SK-N-MC (cell line): Measurements from ENCODE around the gene ZFR2.

ENCODE experiments used
- DNase-seq: peaks from one replicate; pipeline ENCODE4 v3.0.0-alpha.2; 2011; ENCODE audit warnings: low read depth, low spot score
- H3K27ac ChIP-seq: fragments of 200-600 bp; sonication (generic); 2 replicates; pipeline ENCODE4 v1.5.1; 2016; ENCODE audit warnings: mixed run types
- H3K36me3 ChIP-seq: fragments of 200-600 bp; sonication (generic); 2 replicates; pipeline ENCODE4 v1.6.1; 2017; ENCODE audit warnings: antibody characterized with exemption, low read length, mixed read lengths; ENCODE audit not compliant: insufficient read depth
- H3K4me3 ChIP-seq: fragments of 200-600 bp; sonication (generic); 2 replicates; pipeline ENCODE4 v1.5.1; 2016
- H3K9ac ChIP-seq: fragments of 200-600 bp; sonication (generic); 2 replicates; pipeline ENCODE4 v1.8.0; 2017; ENCODE audit warnings: mixed run types, mixed read lengths; ENCODE audit not compliant: insufficient read length
- H3K9me3 ChIP-seq: fragments of 200-600 bp; sonication (generic); 2 replicates; pipeline ENCODE4 v1.6.1; 2017; ENCODE audit warnings: low read depth, mild to moderate bottlenecking, antibody characterized with exemption, low read length, moderate library complexity, mixed read lengths
- EZH2 ChIP-seq: fragments of 200-600 bp; sonication (generic); IDR thresholded peaks from one replicate; pipeline ENCODE4 v1.6.1; 2017; ENCODE audit warnings: antibody characterized with exemption
- FOXP2 ChIP-seq: optimal IDR thresholded peaks from 2 replicates; pipeline ENCODE3; 2011; ENCODE audit warnings: mild to moderate bottlenecking, moderate library complexity; ENCODE audit not compliant: insufficient read depth; ENCODE audit errors: extremely low read length, control extremely low read depth
- POLR2AphosphoS5 ChIP-seq: IDR thresholded peaks from 2 replicates; pipeline ENCODE4 v1.6.1; 2012; ENCODE audit warnings: mild to moderate bottlenecking, low read depth, low read length, borderline replicate concordance

ZFR2 gene

GRCh38 chr19:3842948-3843347 lies 25.9 kb downstream of the ZFR2 start:
- no peak for DNase-seq
- Histone ChIP-seq H3K36me3 (no peaks in the 10 kb centered on the region), H3K4me3 (no peak overlapping the region), H3K9me3 (no peaks in the 10 kb centered on the region), H3K9ac (no peak overlapping the region), H3K27ac (no peak overlapping the region)
- TF ChIP-seq EZH2 (no peak), FOXP2 (no peak), POLR2AphosphoS5 (no peak)

- TF ChIP-seq EZH2 (no peak), POLR2AphosphoS5 (no peak), FOXP2 (no peak)
- H3K9me3 ChIP-seq: no peaks in the 10 kb centered on the region
- H3K4me3 ChIP-seq: no peak overlapping the region
- no peak overlapping the region for H3K9ac ChIP-seq
- H3K36me3 ChIP-seq: no peaks in the 10 kb centered on the region
- DNase-seq: no peak
- H3K27ac ChIP-seq: no peak overlapping the region
Measured at GRCh38 chr19:3840804-3841203, 28.0 kb downstream of the ZFR2 start.

- Histone ChIP-seq H3K27ac (no peak overlapping the region), H3K9me3 (no peaks in the 10 kb centered on the region), H3K4me3 (no peak overlapping the region), H3K36me3 (no peaks in the 10 kb centered on the region), H3K9ac (no peak overlapping the region)
- no peak for DNase-seq
- TF ChIP-seq POLR2AphosphoS5 (no peak), EZH2 (no peak), FOXP2 (no peak)
Measured at GRCh38 chr19:3839941-3840340, 28.9 kb downstream of the ZFR2 start.

GRCh38 chr19:3838661-3839060 lies 30.2 kb downstream of the ZFR2 start:
- no peak for DNase-seq
- TF ChIP-seq POLR2AphosphoS5 (no peak), EZH2 (no peak), FOXP2 (no peak)
- H3K36me3 ChIP-seq: no peaks in the 10 kb centered on the region
- no peaks in the 10 kb centered on the region for H3K9me3 ChIP-seq
- H3K9ac ChIP-seq: no peak overlapping the region
- H3K27ac ChIP-seq: no peak overlapping the region
- no peak overlapping the region for H3K4me3 ChIP-seq

- no peaks in the 10 kb centered on the region for H3K9me3 ChIP-seq
- no peaks in the 10 kb centered on the region for H3K36me3 ChIP-seq
- H3K27ac ChIP-seq: no peak overlapping the region
- H3K9ac ChIP-seq: no peak overlapping the region
- DNase-seq: no peak
- H3K4me3 ChIP-seq: no peak overlapping the region
- TF ChIP-seq FOXP2 (no peak), EZH2 (no peak), POLR2AphosphoS5 (no peak)
Measured at GRCh38 chr19:3837922-3838321, 30.9 kb downstream of the ZFR2 start.

- Histone ChIP-seq H3K4me3 (no peak overlapping the region), H3K36me3 (no peaks in the 10 kb centered on the region), H3K27ac (no peak overlapping the region), H3K9me3 (no peaks in the 10 kb centered on the region), H3K9ac (no peak overlapping the region)
- TF ChIP-seq EZH2: no peak
- no peak for TF ChIP-seq FOXP2
- TF ChIP-seq POLR2AphosphoS5: no peak
- no peak for DNase-seq
Measured at GRCh38 chr19:3837332-3837731, 31.5 kb downstream of the ZFR2 start.

- TF ChIP-seq POLR2AphosphoS5 (no peak), FOXP2 (no peak), EZH2 (no peak)
- Histone ChIP-seq H3K27ac (no peak overlapping the region), H3K9ac (no peak overlapping the region), H3K4me3 (no peak overlapping the region), H3K9me3 (no peaks in the 10 kb centered on the region), H3K36me3 (no peaks in the 10 kb centered on the region)
- DNase-seq: no peak
Measured at GRCh38 chr19:3836887-3837286, 32.0 kb downstream of the ZFR2 start.

- H3K27ac ChIP-seq: no peak overlapping the region
- no peak overlapping the region for H3K4me3 ChIP-seq
- no peak overlapping the region for H3K9ac ChIP-seq
- DNase-seq: no peak
- H3K36me3 ChIP-seq: no peaks in the 10 kb centered on the region
- no peaks in the 10 kb centered on the region for H3K9me3 ChIP-seq
- TF ChIP-seq EZH2 (no peak), POLR2AphosphoS5 (no peak), FOXP2 (no peak)
Measured at GRCh38 chr19:3835055-3835435, 33.8 kb downstream of the ZFR2 start.

GRCh38 chr19:3834349-3835054 lies 34.3 kb downstream of the ZFR2 start:
- H3K9me3 ChIP-seq: no peaks in the 10 kb centered on the region
- H3K27ac ChIP-seq: no peak overlapping the region
- no peak overlapping the region for H3K4me3 ChIP-seq
- H3K36me3 ChIP-seq: no peaks in the 10 kb centered on the region
- no peak for TF ChIP-seq EZH2
- TF ChIP-seq POLR2AphosphoS5: no peak
- no peak for TF ChIP-seq FOXP2
- no peak for DNase-seq
- H3K9ac ChIP-seq: no peak overlapping the region
